Measurements from ENCODE around the gene NETO2. TPM values are rescaled to one million over a fixed set of nuclear protein-coding genes. Genes with fewer than 3 reads are reported as not detected.

Gene NETO2
- total RNA-seq (2013; cell fraction: nucleolus; rRNA removed), result 39.9 and 41.9 TPM in 2 replicates
- total RNA-seq (2014; rRNA removed) (26.8 and 27.6 TPM in 2 replicates), total RNA-seq (2014; rRNA removed; fragmentation: Illumina TruSeq; extraction: Trizol) (31.4 and 36.2 TPM in 2 replicates), total RNA-seq (2021) (26.2 and 26.5 TPM in 2 replicates), polyA plus RNA-seq (2011; rRNA removed) (46.2 and 54.4 TPM in 2 replicates), polyA plus RNA-seq (2014; fragmentation: Illumina TruSeq; extraction: Trizol) (34.8 and 53.1 TPM in 2 replicates), polyA plus RNA-seq (2014; fragmentation: Nextera tagmentation; extraction: Ambion mirVana) (10 to 100 TPM in 1 of 2 experiments, 1 to 10 TPM in 1; 8.5 to 12.7 TPM), polyA plus RNA-seq (2014; rRNA removed) (35.0 and 37.3 TPM in 2 replicates), polyA plus RNA-seq (2016; fragmentation: Nextera tagmentation; extraction: Ambion mirVana) (10 to 100 TPM; 19.4 to 26.4 TPM), polyA minus RNA-seq (2011; rRNA and poly(A)+ RNA removed) (35.9 and 37.4 TPM in 2 replicates), Bru-seq, nascent RNA (percentile 76 among the genes with signal in this experiment), BruChase-seq, experiment 1, labeled RNA remaining after a 6-hour chase (percentile 84 among the genes with signal in this experiment), BruChase-seq, experiment 2, labeled RNA remaining after a 2-hour chase (percentile 82 among the genes with signal in this experiment)
- 9.2 TPM for polyA plus RNA-seq (2011; ENCODE audit: low read depth)
- polyA plus RNA-seq (2011; cell fraction: cytosol; rRNA removed), result 36.8 and 37.8 TPM in 2 replicates
- polyA plus RNA-seq (2011; cell fraction: nucleus; rRNA removed), result 33.9 and 39.4 TPM in 2 replicates
- polyA plus RNA-seq (2012), result 9.4 and 15.4 TPM in 2 replicates
- 11.1 and 13.4 TPM in 2 replicates for polyA minus RNA-seq (2011; cell fraction: cytosol; rRNA and poly(A)+ RNA removed)
- polyA minus RNA-seq (2011; cell fraction: nucleus; rRNA and poly(A)+ RNA removed), result 4.4 and 11.4 TPM in 2 replicates
- long read RNA-seq, experiment 1, partial matches to known transcripts, result 1 of 1 reads
- long read RNA-seq, experiment 1, other reads (novel, unspliced or antisense), result 0 of 1 reads
- long read RNA-seq, experiment 2, partial matches to known transcripts, result 7 of 22 reads
- long read RNA-seq, experiment 2, other reads (novel, unspliced or antisense), result 15 of 22 reads

DNA sequence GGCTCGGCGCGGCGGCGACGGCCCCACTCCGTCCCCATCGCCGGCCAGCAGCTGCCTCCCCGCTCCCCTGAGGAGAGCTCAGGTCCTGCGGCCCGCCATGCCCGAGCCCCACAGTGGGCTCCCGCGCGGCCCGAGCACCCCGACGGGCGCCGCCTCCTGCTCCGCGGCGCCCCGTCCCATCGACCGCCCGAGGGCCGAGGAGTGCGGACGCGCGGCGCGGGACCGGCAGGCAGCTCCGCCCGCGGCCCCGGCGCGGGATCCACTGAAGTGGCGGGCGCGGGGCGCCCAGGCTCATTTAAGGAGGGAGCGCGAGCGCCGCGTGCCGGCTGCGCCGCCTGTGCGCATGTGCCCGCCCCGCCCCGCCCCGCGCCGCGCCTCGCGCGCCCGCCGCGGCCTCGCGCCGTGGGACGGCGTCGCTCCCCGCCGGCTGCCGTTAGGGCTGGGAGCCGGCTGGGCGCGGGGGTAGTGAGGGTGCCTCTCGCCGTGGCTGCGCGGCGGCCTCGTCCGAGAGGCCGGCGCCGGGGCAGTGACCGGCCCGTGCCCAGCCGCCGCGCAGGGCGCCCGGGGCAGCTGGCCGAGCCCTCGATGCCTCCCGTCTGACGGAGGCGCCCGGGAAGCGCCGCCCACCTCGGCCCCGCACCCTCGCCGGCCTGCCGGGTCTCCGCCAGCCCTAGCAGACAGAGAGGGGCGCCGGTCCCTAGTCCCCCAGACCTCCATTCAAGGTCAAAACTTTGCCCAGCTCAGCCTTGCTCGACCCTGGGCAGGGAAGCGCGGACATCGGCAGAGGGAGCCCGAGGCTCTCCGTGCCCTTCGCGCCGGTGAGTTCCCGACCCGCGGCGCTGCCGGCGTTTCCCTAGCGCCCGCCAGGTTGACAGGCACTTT lies at the start of gene NETO2:
Gene NETO2 (minus strand): TSS at position 269 of the 882 bp plus-strand sequence. CDS start 333 bp downstream, outside the sequence.
- peak; percentile 40 for ATAC-seq
- no peak for DNase-seq (ENCODE audit: low read depth, low spot score)
- peak within 1 kb of the TSS; percentile 84 for H3K9ac ChIP-seq (ENCODE audit: control insufficient read depth, insufficient read depth, low read length)
- H3K36me3 ChIP-seq (ENCODE audit: control insufficient read depth in 2 of 2, insufficient read depth in 2 of 2, low read length in 1 of 2), result no peaks in the 10 kb centered on the region
- ChIA-PET POLR2A (interaction anchor here (1.0 to 1.5 kb wide), 3 partner anchors 97 to 350 kb away, joined by 3 to 4 read pairs (median 4); no protein-coding TSS in a partner anchor), RAD21 (ENCODE audit: unreplicated experiment) (interaction anchor here (0.8 to 5.2 kb wide), 27 partner anchors 9 to 1023 kb away, joined by 3 to 127 read pairs (median 4); partner anchors contain the start of gene DNAJA2), SMC1A (ENCODE audit: uncharacterized antibody, unreplicated experiment) (interaction anchor here (0.7 to 6.3 kb wide), 19 partner anchors 8 to 1021 kb away, joined by 3 to 101 read pairs (median 5); no protein-coding TSS in a partner anchor), CTCF (interaction anchor here (0.6 to 6.4 kb wide), 41 partner anchors 8 to 1023 kb away, joined by 3 to 162 read pairs (median 4); partner anchors contain the start of gene ABCC12)
- peaks cover 9% of the 10 kb centered on the region for H3K4me1 ChIP-seq (ENCODE audit: control insufficient read depth, insufficient read depth, low read length)
- intact Hi-C loops (cut with micrococcal nuclease; ENCODE audit: unreplicated experiment) (loop anchor here (1.0 to 10.0 kb wide), 10 partner anchors 107 to 1013 kb away; partner anchors contain the start of genes DNAJA2, ITFG1 and PHKB), in situ Hi-C loops (cut with MboI) (loop anchor here (5.0 to 25.0 kb wide), 2 partner anchors 913 to 1468 kb away; partner anchors contain the start of gene N4BP1)
- peak within 1 kb of the TSS; percentile 79 for H3K4me3 ChIP-seq
- peak within 1 kb of the TSS; percentile 88 for H2AFZ ChIP-seq (ENCODE audit: control insufficient read depth, low read depth, low read length)
- FAIRE-seq, result no peak
- 2% methylated on average over 87 of the region's 130 CpGs for WGBS (ENCODE audit: insufficient coverage, insufficient replicate concordance, low lambda C conversion rate, missing lambda C conversion rate)
- H4K20me1 ChIP-seq (ENCODE audit: control insufficient read depth, insufficient read depth), result no peaks in the 10 kb centered on the region
- peak within 1 kb of the TSS; percentile 76 for H3K27ac ChIP-seq (ENCODE audit: control insufficient read depth, insufficient read depth)
- no peaks in the 10 kb centered on the region for H3K27me3 ChIP-seq (replicated peaks in 1 of 2; ENCODE audit: control insufficient read depth in 2 of 2, insufficient read depth in 2 of 2, low read length in 1 of 2)
- H3K4me2 ChIP-seq (ENCODE audit: control insufficient read depth, insufficient read depth), result peak within 1 kb of the TSS; percentile 96
- no peaks in the 10 kb centered on the region for H3K9me3 ChIP-seq (replicated peaks; ENCODE audit: control insufficient read depth, insufficient read depth, low read length)
- peaks cover 43% of the 10 kb centered on the region for H3K79me2 ChIP-seq (ENCODE audit: control insufficient read depth, insufficient read depth, low read length)
- BruUV-seq (replicated peaks), result no TSS peak
- TF ChIP-seq CREB1 (IDR thresholded peaks at IDR 0.05; ENCODE audit: low read depth), result no peak
- TF ChIP-seq TARDBP (IDR thresholded peaks at IDR 0.05; ENCODE audit: borderline replicate concordance), result no peak
- TF ChIP-seq YBX1 (IDR thresholded peaks at IDR 0.05), result no peak
- TF ChIP-seq BRCA1 (IDR thresholded peaks at IDR 0.05; ENCODE audit: low read depth, low read length), result no peak
- peak; percentile 60 for TF ChIP-seq RB1 (IDR thresholded peaks at IDR 0.05; ENCODE audit: borderline replicate concordance)
- TF ChIP-seq NKRF (conservative IDR thresholded peaks at IDR 0.05), result peak; percentile 41
- no peak for TF ChIP-seq NR2C2 (IDR thresholded peaks at IDR 0.05; ENCODE audit: borderline replicate concordance, control insufficient read depth, insufficient read length, low read depth)
- no peak for TF ChIP-seq CHD1 (IDR thresholded peaks at IDR 0.05; ENCODE audit: low read depth, low read length)
- no peak for TF ChIP-seq RBBP5 (conservative IDR thresholded peaks at IDR 0.05)
- peak; percentile 13; the same call in 1 of the 2 replicates for TF ChIP-seq TCF3 (IDR thresholded peaks at IDR 0.05; ENCODE audit: borderline replicate concordance, insufficient read depth, low read depth, low read length)
- no peak for TF ChIP-seq CEBPZ (IDR thresholded peaks at IDR 0.05; ENCODE audit: low read depth, low read length)
- TF ChIP-seq NR2F1 (conservative IDR thresholded peaks at IDR 0.05), result peak; percentile 67
- TF ChIP-seq CBX5 (IDR thresholded peaks at IDR 0.05; ENCODE audit: low read depth), result no peak

Data from GM12878 (cell line).